OCI-LY1 (cell line): ENCODE data around the gene UBE2D4.
"Not testable (repeated sequence)": the region's sequence is repeated elsewhere in the genome, so short reads cannot be mapped to it uniquely, and the experiment has no call there.

Experiments used
- CTCF ChIP-seq: fragments of 200-600 bp; sonication (generic), shearing (Covaris generic); IDR thresholded peaks from 2 replicates; pipeline ENCODE4 v1.5.1; 2017; ENCODE audit warnings: mild to moderate bottlenecking, antibody characterized with exemption, low read length, moderate library complexity, mixed read lengths
- EZH2 ChIP-seq: fragments of 200-600 bp; sonication (generic), shearing (Covaris generic); IDR thresholded peaks from 2 replicates; pipeline ENCODE4 v1.8.0; 2017; ENCODE audit warnings: borderline replicate concordance, mixed run types, mild to moderate bottlenecking, antibody characterized with exemption, low read length, moderate library complexity, mixed read lengths

DNA sequence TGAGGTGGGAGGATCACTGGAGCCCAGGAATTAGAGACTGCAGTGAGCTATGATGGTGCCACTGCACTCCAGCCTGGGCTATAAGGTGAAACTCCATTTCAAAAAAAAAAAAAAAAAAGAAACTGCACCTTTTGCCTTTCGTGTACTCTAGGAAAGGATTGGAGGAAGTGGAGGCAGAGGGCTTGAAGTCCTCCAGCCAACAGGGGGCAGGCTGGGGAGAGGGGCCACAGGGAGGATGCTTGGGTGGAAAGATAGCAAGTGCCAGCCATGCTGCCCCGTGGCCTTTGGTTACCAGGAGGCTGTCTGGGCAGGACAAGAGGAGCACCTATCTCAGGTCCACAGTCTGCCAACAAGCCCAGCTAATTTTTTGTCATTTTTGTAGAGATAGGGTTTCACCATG lies 57.5 kb downstream of the UBE2D4 start:
- peak; percentile 28; the same call in 1 of the 2 replicates for TF ChIP-seq CTCF
- not testable (repeated sequence) for TF ChIP-seq EZH2
